PFSK-1 (cell line): ENCODE data around the gene GALK1.

Experiments
- POLR2AphosphoS5 ChIP-seq: IDR thresholded peaks from 2 replicates; pipeline ENCODE4 v1.6.1; 2012; ENCODE audit warnings: low read depth, mild to moderate bottlenecking, control low read depth, low read length, moderate library complexity
- REST ChIP-seq, 2 experiments: IDR thresholded peaks; 2 replicates each; pipeline versions ENCODE4 v1.6.1 to v1.8.0; 2011 to 2012; ENCODE audit warnings: low read depth in 2 of 2, low read length in 2 of 2, control low read depth in 1 of 2, inconsistent platforms in 1 of 2, mild to moderate bottlenecking in 1 of 2, moderate library complexity in 1 of 2; ENCODE audit not compliant: insufficient read depth in 1 of 2
- SIN3A ChIP-seq: IDR thresholded peaks from 2 replicates; pipeline ENCODE4 v1.6.1; 2012; ENCODE audit warnings: mild to moderate bottlenecking, low read length, moderate library complexity, borderline replicate concordance; ENCODE audit not compliant: insufficient read depth
- TAF1 ChIP-seq: IDR thresholded peaks from 2 replicates; pipeline ENCODE4 v1.6.1; 2012; ENCODE audit warnings: low read length, control low read depth, borderline replicate concordance; ENCODE audit not compliant: insufficient read depth

GRCh38 chr17:75811174-75811573, 46.2 kb upstream of the GALK1 start:
- TF ChIP-seq REST (IDR thresholded peaks at IDR 0.05; ENCODE audit: insufficient read depth in 1 of 2, low read depth in 2 of 2, low read length in 2 of 2) (no peak), SIN3A (no peak), TAF1 (no peak), POLR2AphosphoS5 (no peak)
